ENCODE data around the gene PSMC3. TPM values are rescaled to one million over a fixed set of nuclear protein-coding genes. Genes with fewer than 3 reads are reported as not detected.
"Not testable (repeated sequence)": the region's sequence is repeated elsewhere in the genome, so short reads cannot be mapped to it uniquely, and the experiment has no call there.

PSMC3 gene
- 295 and 358 TPM in 2 replicates for total RNA-seq (2014; rRNA removed; shearing (Covaris generic))

DNA sequence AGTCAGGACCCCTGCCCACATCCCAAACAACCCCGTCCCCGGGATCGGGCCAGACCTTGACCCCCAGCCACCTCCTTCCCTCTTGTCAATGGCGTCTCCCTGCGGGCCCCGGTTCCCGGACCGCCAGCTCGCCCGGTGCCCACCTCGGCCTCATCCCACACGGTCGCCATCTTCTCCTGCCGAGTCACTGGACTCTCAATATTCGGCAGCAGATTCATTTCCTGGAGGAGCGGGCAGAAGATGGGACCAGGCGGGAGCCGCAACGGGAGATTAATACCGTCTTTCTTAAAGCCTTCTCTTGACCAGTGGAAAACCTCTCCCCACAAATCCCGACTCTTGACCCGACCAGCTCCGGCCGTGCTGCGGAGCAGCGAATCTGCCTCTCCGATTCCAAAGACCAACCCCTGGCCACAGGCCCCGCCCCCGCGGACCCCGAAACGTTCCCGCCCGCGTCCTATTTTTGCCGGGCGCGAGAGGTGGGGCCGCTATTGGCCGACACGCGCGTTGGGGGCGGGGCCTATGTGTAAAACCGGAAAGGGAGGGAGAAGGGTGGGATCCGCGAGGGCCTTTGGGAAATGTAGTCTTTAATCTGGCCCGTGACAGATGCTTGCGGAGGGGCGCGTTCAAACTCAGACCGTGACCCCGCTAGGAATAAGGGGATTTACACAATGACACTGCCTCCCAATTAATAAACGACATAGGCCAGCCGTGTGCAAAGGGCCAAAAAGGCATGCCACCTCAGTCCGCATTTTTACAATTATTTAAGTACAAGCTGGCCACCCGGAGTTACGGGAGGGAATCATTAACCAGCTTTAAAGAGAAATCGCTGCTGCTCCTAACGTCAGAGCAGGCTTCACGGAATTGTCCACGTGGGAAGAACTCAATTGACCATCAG is at the start of gene PSMC3:
Gene PSMC3 (minus strand): TSS at position 378 of the 895 bp plus-strand sequence. CDS start 160 bp downstream, at position 218.
- peaks cover 9% of the 10 kb centered on the region for H3K4me1 ChIP-seq (replicated peaks)
- peaks cover 48% of the 10 kb centered on the region for H3K36me3 ChIP-seq
- peak; percentile 97 to 98 for DNase-seq (ENCODE audit: low read depth in 1 of 2, low spot score in 2 of 2)
- no peaks in the 10 kb centered on the region for H3K27me3 ChIP-seq (replicated peaks)
- H3K4me3 ChIP-seq: peak within 1 kb of the TSS; percentile 76
- no peaks in the 10 kb centered on the region for H3K9me3 ChIP-seq (replicated peaks)
- peak within 1 kb of the TSS; percentile 97 for H3K27ac ChIP-seq

- Histone ChIP-seq H3K4me1 (replicated peaks) (no peaks in the 10 kb centered on the region), H3K27me3 (replicated peaks) (no peaks in the 10 kb centered on the region), H3K4me3 (no peak overlapping the region), H3K36me3 (peaks cover 90% of the 10 kb centered on the region), H3K9me3 (replicated peaks) (no peaks in the 10 kb centered on the region), H3K27ac (no peak overlapping the region)
- no peak for DNase-seq (ENCODE audit: low read depth in 1 of 2, low spot score in 2 of 2)
Measured at GRCh38 chr11:47470671-47471070, 44.4 kb upstream of the PSMC3 start.

GRCh38 chr11:47469361-47470179 is 43.3 kb upstream of the PSMC3 start:
- no peak for DNase-seq (ENCODE audit: low read depth in 1 of 2, low spot score in 2 of 2)
- Histone ChIP-seq H3K27me3 (replicated peaks) (no peaks in the 10 kb centered on the region), H3K27ac (no peak overlapping the region), H3K4me1 (replicated peaks) (no peaks in the 10 kb centered on the region), H3K4me3 (no peak overlapping the region), H3K36me3 (peaks cover 88% of the 10 kb centered on the region), H3K9me3 (replicated peaks) (no peaks in the 10 kb centered on the region)

DNA sequence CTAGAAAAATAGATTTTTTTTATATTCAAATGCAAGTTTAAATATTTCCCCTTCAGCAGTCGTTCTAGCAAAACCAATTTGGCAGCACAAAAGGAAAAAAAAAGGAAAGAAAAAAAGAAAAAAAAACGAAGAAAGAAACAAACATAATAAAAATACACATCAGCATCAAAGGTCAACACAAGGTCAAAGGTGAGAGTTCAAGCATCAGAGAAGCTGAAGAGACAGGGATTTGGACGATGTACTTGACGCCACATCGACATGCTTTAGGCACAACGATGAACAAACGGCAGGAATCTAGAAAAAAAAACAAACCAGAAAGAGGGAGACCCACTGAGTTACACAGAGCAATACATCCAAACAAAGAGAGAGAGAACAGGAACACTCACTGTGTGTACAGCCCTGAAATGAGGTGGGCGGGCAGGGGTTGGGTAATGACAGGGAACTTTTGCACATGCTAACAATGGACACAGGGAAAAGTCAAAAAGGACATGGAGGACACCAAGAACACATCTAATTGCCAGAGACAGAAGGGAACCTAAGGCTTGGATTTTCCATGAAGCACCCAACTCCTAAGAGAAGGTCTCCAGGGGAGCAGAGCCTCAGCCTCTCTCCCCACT is 42.5 kb upstream of the PSMC3 start:
- Histone ChIP-seq H3K9me3 (replicated peaks) (no peaks in the 10 kb centered on the region), H3K4me1 (replicated peaks) (no peaks in the 10 kb centered on the region), H3K4me3 (no peak overlapping the region), H3K27me3 (replicated peaks) (no peaks in the 10 kb centered on the region), H3K36me3 (peaks cover 88% of the 10 kb centered on the region), H3K27ac (no peak overlapping the region)
- no peak for DNase-seq (ENCODE audit: low read depth in 1 of 2, low spot score in 2 of 2)

GRCh38 chr11:47467357-47467756 is 41.1 kb upstream of the PSMC3 start:
- no peak for DNase-seq (ENCODE audit: low read depth in 1 of 2, low spot score in 2 of 2)
- Histone ChIP-seq H3K36me3 (peaks cover 81% of the 10 kb centered on the region), H3K27me3 (replicated peaks) (no peaks in the 10 kb centered on the region), H3K4me1 (replicated peaks) (no peaks in the 10 kb centered on the region), H3K9me3 (replicated peaks) (no peaks in the 10 kb centered on the region), H3K4me3 (no peak overlapping the region), H3K27ac (no peak overlapping the region)

DNA sequence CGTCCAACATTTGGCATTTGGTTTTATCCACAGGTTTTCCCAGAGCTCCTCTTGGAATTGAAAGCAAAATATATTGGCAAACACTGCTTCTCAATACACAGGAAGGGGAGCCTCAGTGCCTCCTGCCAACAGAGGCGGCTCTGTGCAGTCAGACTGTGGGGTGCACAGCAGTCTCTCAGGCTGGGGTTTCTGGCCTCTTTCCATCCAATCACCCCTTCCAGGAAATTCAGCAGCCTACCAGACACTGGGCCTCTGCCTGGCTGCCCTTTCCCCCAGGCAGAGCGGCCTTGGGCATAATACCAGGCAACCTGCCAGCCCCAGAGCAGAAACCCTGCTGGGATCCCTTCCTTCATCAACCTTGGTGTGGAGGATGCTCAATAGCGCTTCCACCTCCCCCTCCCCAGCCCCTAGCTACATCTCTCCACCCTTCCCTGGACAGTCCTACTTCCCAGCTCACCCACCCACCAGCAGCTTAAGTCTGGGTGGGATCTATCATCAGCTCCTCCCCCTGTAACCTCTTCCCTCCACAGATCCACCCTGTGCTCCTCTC is 40.5 kb upstream of the PSMC3 start:
- Histone ChIP-seq H3K9me3 (replicated peaks) (no peaks in the 10 kb centered on the region), H3K27ac (no peak overlapping the region), H3K36me3 (peaks cover 80% of the 10 kb centered on the region), H3K27me3 (replicated peaks) (no peaks in the 10 kb centered on the region), H3K4me3 (no peak overlapping the region), H3K4me1 (replicated peaks) (no peaks in the 10 kb centered on the region)
- DNase-seq (ENCODE audit: low read depth in 1 of 2, low spot score in 2 of 2): no peak

DNA sequence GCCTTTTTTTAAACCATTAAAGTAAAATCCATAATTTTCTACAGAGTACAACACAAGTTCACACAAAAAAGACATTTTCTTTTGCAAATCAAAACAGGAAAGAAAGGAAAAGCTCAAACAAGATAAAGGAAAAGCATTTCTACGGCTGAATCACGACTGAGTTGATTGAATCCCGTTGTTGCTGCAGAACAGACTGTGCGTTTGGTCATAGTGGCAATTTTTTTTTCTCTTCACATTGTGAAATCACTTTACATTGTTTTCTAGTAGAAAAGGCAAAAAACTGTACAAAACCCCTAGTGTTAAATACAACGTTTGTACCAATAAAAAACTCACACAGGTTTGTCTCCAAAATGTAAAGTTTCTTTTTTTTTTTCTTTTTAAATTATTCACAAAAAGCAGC is 40.0 kb upstream of the PSMC3 start:
- Histone ChIP-seq H3K9me3 (replicated peaks) (no peaks in the 10 kb centered on the region), H3K4me1 (replicated peaks) (no peaks in the 10 kb centered on the region), H3K27ac (no peak overlapping the region), H3K36me3 (peaks cover 75% of the 10 kb centered on the region), H3K4me3 (no peak overlapping the region), H3K27me3 (replicated peaks) (no peaks in the 10 kb centered on the region)
- DNase-seq (ENCODE audit: low read depth in 1 of 2, low spot score in 2 of 2): no peak

DNA sequence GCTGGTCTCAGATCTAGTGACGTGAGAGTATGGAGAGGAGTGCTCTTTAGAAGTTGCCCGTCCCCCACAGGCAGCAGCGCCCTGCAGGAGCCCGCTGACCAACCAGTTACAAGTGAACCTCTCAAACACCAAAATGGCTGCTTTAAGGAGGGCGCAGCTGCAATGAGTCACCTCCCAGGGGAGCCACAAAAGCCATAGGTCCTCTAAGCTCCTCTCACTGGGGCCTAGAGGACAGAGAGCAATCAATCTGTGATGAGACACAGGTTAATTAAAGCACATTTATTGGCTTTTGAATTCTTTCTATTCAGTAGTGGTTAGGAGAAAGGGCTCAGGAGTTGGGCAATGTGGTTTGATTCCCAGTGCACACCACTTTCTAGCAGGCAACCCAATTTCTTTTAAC is 38.2 kb upstream of the PSMC3 start:
- Histone ChIP-seq H3K27ac (no peak overlapping the region), H3K36me3 (peaks cover 62% of the 10 kb centered on the region), H3K27me3 (replicated peaks) (no peaks in the 10 kb centered on the region), H3K4me1 (replicated peaks) (no peaks in the 10 kb centered on the region), H3K4me3 (no peak overlapping the region), H3K9me3 (replicated peaks) (no peaks in the 10 kb centered on the region)
- no peak for DNase-seq (ENCODE audit: low read depth in 1 of 2, low spot score in 2 of 2)

GRCh38 chr11:47461876-47462275 is 35.6 kb upstream of the PSMC3 start:
- no peaks in the 10 kb centered on the region for H3K9me3 ChIP-seq (replicated peaks)
- H3K27ac ChIP-seq: no peak overlapping the region
- no peaks in the 10 kb centered on the region for H3K27me3 ChIP-seq (replicated peaks)
- no peaks in the 10 kb centered on the region for H3K4me1 ChIP-seq (replicated peaks)
- DNase-seq (ENCODE audit: low read depth in 1 of 2, low spot score in 2 of 2): no peak
- peaks cover 40% of the 10 kb centered on the region for H3K36me3 ChIP-seq
- H3K4me3 ChIP-seq: no peak overlapping the region

DNA sequence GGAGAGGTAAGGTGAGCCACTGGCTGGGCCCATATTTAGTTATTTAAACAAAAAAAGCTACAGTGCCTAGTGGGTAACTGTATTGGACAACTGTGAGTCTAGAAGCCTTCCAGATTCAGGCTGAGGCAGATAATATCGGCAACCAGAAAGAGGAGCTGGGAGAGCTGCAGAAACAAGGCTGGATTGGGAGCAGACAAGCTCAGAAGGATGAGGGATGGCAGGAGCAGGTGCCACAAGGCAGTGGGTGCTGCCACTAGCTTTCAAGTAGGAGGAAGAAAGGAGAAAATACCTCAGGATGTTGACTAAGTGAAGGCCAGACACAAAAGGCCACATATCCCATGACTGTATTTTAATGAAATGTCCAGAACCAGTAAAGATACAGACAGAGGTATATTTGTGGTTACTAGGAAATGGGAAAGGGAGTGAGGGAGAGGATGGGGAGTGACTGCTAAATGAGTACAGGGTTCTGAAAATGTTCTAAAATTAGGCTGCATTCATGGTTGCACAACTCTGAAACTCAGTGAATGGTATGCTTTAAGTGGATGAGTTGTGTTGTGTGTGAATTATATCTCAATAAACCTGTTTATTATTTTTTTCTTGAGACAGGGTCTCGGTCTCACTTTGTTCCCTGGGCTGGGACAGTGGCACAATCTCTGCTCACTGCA is 34.5 kb upstream of the PSMC3 start:
- Histone ChIP-seq H3K27me3 (replicated peaks) (no peaks in the 10 kb centered on the region), H3K4me1 (replicated peaks) (no peaks in the 10 kb centered on the region), H3K4me3 (no peak overlapping the region), H3K36me3 (peaks cover 34% of the 10 kb centered on the region), H3K27ac (no peak overlapping the region), H3K9me3 (replicated peaks) (no peaks in the 10 kb centered on the region)
- no peak for DNase-seq (ENCODE audit: low read depth in 1 of 2, low spot score in 2 of 2)

DNA sequence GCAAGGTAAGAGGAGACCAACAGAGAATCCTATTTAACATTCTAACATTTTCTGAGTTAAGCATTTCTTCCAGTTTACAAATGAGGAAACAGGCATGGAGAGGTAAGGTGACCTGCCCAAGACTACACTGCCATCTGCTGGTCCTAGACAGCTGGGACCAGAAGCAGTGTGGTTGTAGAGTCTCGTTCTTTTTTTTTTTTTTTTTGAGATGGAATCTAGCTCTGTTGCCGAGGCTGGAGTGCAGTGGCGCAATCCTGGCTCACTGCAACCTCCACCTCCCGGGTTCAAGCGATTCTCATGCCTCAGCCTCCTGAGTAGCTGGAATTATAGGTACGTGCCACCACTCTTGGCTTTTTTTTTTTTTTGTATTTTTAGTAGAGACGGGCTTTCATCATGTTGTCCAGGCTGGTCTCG is 28.0 kb upstream of the PSMC3 start:
- not testable (repeated sequence) for H3K4me3 ChIP-seq; H3K27me3 ChIP-seq (replicated peaks); H3K9me3 ChIP-seq (replicated peaks); H3K36me3 ChIP-seq; H3K4me1 ChIP-seq (replicated peaks); H3K27ac ChIP-seq
- peak; percentile 34 to 68 for DNase-seq (ENCODE audit: low read depth in 1 of 2, low spot score in 2 of 2)

- Histone ChIP-seq H3K9me3 (replicated peaks) (no peaks in the 10 kb centered on the region), H3K27me3 (replicated peaks) (no peaks in the 10 kb centered on the region), H3K4me3 (no peak overlapping the region), H3K36me3 (no peaks in the 10 kb centered on the region), H3K27ac (no peak overlapping the region), H3K4me1 (replicated peaks) (no peaks in the 10 kb centered on the region)
- DNase-seq (ENCODE audit: low read depth in 1 of 2, low spot score in 2 of 2): no peak
Measured at GRCh38 chr11:47453365-47453764, 27.1 kb upstream of the PSMC3 start.

GRCh38 chr11:47451990-47452389 is 25.8 kb upstream of the PSMC3 start:
- Histone ChIP-seq H3K4me1 (replicated peaks) (no peaks in the 10 kb centered on the region), H3K4me3 (no peak overlapping the region)

More at GRCh38 chr11:47451990-47452389, 25.8 kb upstream of the PSMC3 start:
- Histone ChIP-seq H3K9me3 (replicated peaks) (no peaks in the 10 kb centered on the region), H3K27me3 (replicated peaks) (no peaks in the 10 kb centered on the region), H3K36me3 (no peaks in the 10 kb centered on the region), H3K27ac (no peak overlapping the region)
- no peak for DNase-seq (ENCODE audit: low read depth in 1 of 2, low spot score in 2 of 2)
